ENCODE results near the gene MSH3.
"Not testable (repeated sequence)": the region's sequence is repeated elsewhere in the genome, so short reads cannot be mapped to it uniquely, and the experiment has no call there.

MSH3 gene

GRCh38 chr5:80864109-80864508 is 209.7 kb downstream of the MSH3 start:
- no peak for DNase-seq

GRCh38 chr5:80864706-80865435 is 210.4 kb downstream of the MSH3 start:
- DNase-seq = no peak

GRCh38 chr5:80865551-80865950 is 211.1 kb downstream of the MSH3 start:
- DNase-seq = no peak

GRCh38 chr5:80866371-80866770 is 211.9 kb downstream of the MSH3 start:
- DNase-seq = no peak

GRCh38 chr5:80867233-80867632 is 212.8 kb downstream of the MSH3 start:
- no peak for DNase-seq

- no peak for DNase-seq
Measured at GRCh38 chr5:80870442-80870841, 216.0 kb downstream of the MSH3 start.

GRCh38 chr5:80871541-80871961 is 217.1 kb downstream of the MSH3 start:
- no peak for DNase-seq

GRCh38 chr5:80874162-80874561 is 219.7 kb downstream of the MSH3 start:
- no peak for DNase-seq

- no peak for DNase-seq
Measured at GRCh38 chr5:80877592-80877991, 223.1 kb downstream of the MSH3 start.

- DNase-seq = no peak
Measured at GRCh38 chr5:80881726-80882125, 227.3 kb downstream of the MSH3 start.

- DNase-seq = not testable (repeated sequence)
Measured at GRCh38 chr5:80883390-80883789, 228.9 kb downstream of the MSH3 start.

GRCh38 chr5:80884086-80884813 is 229.8 kb downstream of the MSH3 start:
- DNase-seq = no peak

- peak; percentile 13 for DNase-seq
Measured at GRCh38 chr5:80884929-80885328, 230.5 kb downstream of the MSH3 start.

- DNase-seq = no peak
Measured at GRCh38 chr5:80885396-80886000, 231.0 kb downstream of the MSH3 start.

GRCh38 chr5:80894083-80894482 is 239.6 kb downstream of the MSH3 start:
- no peak for DNase-seq

GRCh38 chr5:80895523-80895922 is 241.1 kb downstream of the MSH3 start:
- DNase-seq = no peak

- not testable (repeated sequence) for DNase-seq
Measured at GRCh38 chr5:80902624-80903023, 248.2 kb downstream of the MSH3 start.

GRCh38 chr5:80904533-80905187 is 250.2 kb downstream of the MSH3 start:
- peak; percentile 65 for DNase-seq

GRCh38 chr5:80905405-80905804 is 251.0 kb downstream of the MSH3 start:
- DNase-seq = no peak

GRCh38 chr5:80912479-80912878 is 258.0 kb downstream of the MSH3 start:
- DNase-seq = no peak

GRCh38 chr5:80915716-80916115 is 261.3 kb downstream of the MSH3 start:
- no peak for DNase-seq

- DNase-seq = no peak
Measured at GRCh38 chr5:80916676-80917075, 262.2 kb downstream of the MSH3 start.

GRCh38 chr5:80917631-80918030 is 263.2 kb downstream of the MSH3 start:
- no peak for DNase-seq

Data from OCI-M1 (cell line).